Trophoblast cell (in vitro differentiated cells and primary cell): Measurements from ENCODE around the gene PBX1.

Experiments
- DNase-seq, 2 donors: peaks; one replicate each; pipeline ENCODE4 v3.0.0-alpha.2; 2016
- H2AFZ ChIP-seq: 2 replicates; pipeline ENCODE4 v1.6.1; 2013; ENCODE audit warnings: low read length, moderate library complexity, mild to moderate bottlenecking; ENCODE audit not compliant: insufficient read depth, poor library complexity
- H2AK5ac ChIP-seq: 2 replicates; pipeline ENCODE4 v1.6.1; 2013; ENCODE audit warnings: mild to moderate bottlenecking, low read length
- H2BK120ac ChIP-seq: 2 replicates; pipeline ENCODE4 v1.6.1; 2013; ENCODE audit warnings: low read length, mild to moderate bottlenecking, moderate library complexity; ENCODE audit not compliant: insufficient read depth, poor library complexity
- H2BK12ac ChIP-seq: 2 replicates; pipeline ENCODE4 v1.6.1; 2013; ENCODE audit warnings: mild to moderate bottlenecking, low read length, moderate library complexity
- H2BK5ac ChIP-seq: 2 replicates; pipeline ENCODE4 v1.6.1; 2013; ENCODE audit warnings: low read length, low read depth, moderate library complexity, mild to moderate bottlenecking; ENCODE audit not compliant: poor library complexity
- H3K14ac ChIP-seq: 2 replicates; pipeline ENCODE4 v1.6.1; 2013; ENCODE audit warnings: mild to moderate bottlenecking, low read length
- H3K18ac ChIP-seq: 2 replicates; pipeline ENCODE4 v1.6.1; 2013; ENCODE audit warnings: mild to moderate bottlenecking, low read length
- H3K23ac ChIP-seq: 2 replicates; pipeline ENCODE4 v1.6.1; 2013; ENCODE audit warnings: low read length
- H3K27ac ChIP-seq: 2 replicates; pipeline ENCODE4 v1.5.1; 2013; ENCODE audit warnings: low read depth, mild to moderate bottlenecking, inconsistent platforms, low read length, moderate library complexity
- H3K27me3 ChIP-seq: 2 replicates; pipeline ENCODE4 v1.6.1; 2013; ENCODE audit warnings: inconsistent platforms, mild to moderate bottlenecking, low read length, moderate library complexity; ENCODE audit not compliant: insufficient read depth
- H3K36me3 ChIP-seq, 2 experiments: 1 replicate in 1 of 2; 2 replicates in 1 of 2; pipeline ENCODE4 v1.6.1; 2013; ENCODE audit warnings: low read length in 2 of 2, mild to moderate bottlenecking in 2 of 2, moderate library complexity in 1 of 2; ENCODE audit not compliant: insufficient read depth in 2 of 2, control insufficient read depth in 1 of 2
- H3K4ac ChIP-seq: 2 replicates; pipeline ENCODE4 v1.6.1; 2013; ENCODE audit warnings: low read depth, mild to moderate bottlenecking, low read length, moderate library complexity
- H3K4me1 ChIP-seq, 2 experiments: 1 replicate in 1 of 2; 2 replicates in 1 of 2; pipeline ENCODE4 v1.6.1; 2013; ENCODE audit warnings: low read length in 2 of 2, mild to moderate bottlenecking in 2 of 2, moderate library complexity in 1 of 2; ENCODE audit not compliant: insufficient read depth in 2 of 2, control insufficient read depth in 1 of 2
- H3K4me2 ChIP-seq: 2 replicates; pipeline ENCODE4 v1.6.1; 2013; ENCODE audit warnings: inconsistent platforms, mild to moderate bottlenecking, low read length, moderate library complexity
- H3K4me3 ChIP-seq: 2 replicates; pipeline ENCODE4 v1.5.1; 2013; ENCODE audit warnings: mild to moderate bottlenecking, low read depth, low read length, inconsistent platforms
- H3K79me1 ChIP-seq: one replicate; pipeline ENCODE4 v1.6.1; 2013; ENCODE audit warnings: low read length
- H3K79me2 ChIP-seq: 2 replicates; pipeline ENCODE4 v1.6.1; 2013; ENCODE audit warnings: low read length, mild to moderate bottlenecking; ENCODE audit not compliant: control insufficient read depth, insufficient read depth, poor library complexity
- H3K9ac ChIP-seq: 2 replicates; pipeline ENCODE4 v1.6.1; 2013; ENCODE audit warnings: mild to moderate bottlenecking, low read length
- H3K9me3 ChIP-seq: 2 replicates; pipeline ENCODE4 v1.6.1; 2013; ENCODE audit warnings: low read depth, mild to moderate bottlenecking, control low read depth, inconsistent platforms, low read length; ENCODE audit not compliant: insufficient read depth
- H4K12ac ChIP-seq: 2 replicates; pipeline ENCODE4 v1.6.1; 2013; ENCODE audit warnings: low read depth, mild to moderate bottlenecking, low read length, moderate library complexity
- H4K8ac ChIP-seq: 2 replicates; pipeline ENCODE4 v1.6.1; 2013; ENCODE audit warnings: low read depth, mild to moderate bottlenecking, low read length, moderate library complexity
- H4K91ac ChIP-seq: one replicate; pipeline ENCODE4 v1.6.1; 2013; ENCODE audit warnings: low read depth, mild to moderate bottlenecking, low read length, moderate library complexity
- WGBS: extraction: QIAGEN DNeasy Blood & Tissue Kit; methylation state at CpG from one replicate; pipeline ENCODE4 v1.1.7; 2013; ENCODE audit warnings: missing lambda C conversion rate; ENCODE audit not compliant: insufficient read length, insufficient coverage; ENCODE audit errors: extremely low coverage; 5-methylcytosine and 5-hydroxymethylcytosine counted together

Gene PBX1

GRCh38 chr1:164841702-164842465 is 282.9 kb downstream of the PBX1 start:
- Histone ChIP-seq H2BK5ac (no peak overlapping the region), H3K4me1 (peaks cover 4 to 5% of the 10 kb centered on the region in 2 experiments), H2AK5ac (no peak overlapping the region), H2AFZ (no peak overlapping the region), H3K79me2 (no peaks in the 10 kb centered on the region), H3K4ac (no peak overlapping the region), H3K9me3 (no peaks in the 10 kb centered on the region), H3K23ac (no peak overlapping the region), H2BK120ac (no peak overlapping the region), H3K9ac (no peak overlapping the region), H3K4me2 (no peak overlapping the region), H3K4me3 (no peak overlapping the region), H3K27me3 (no peaks in the 10 kb centered on the region), H4K91ac (no peak overlapping the region), H3K18ac (no peak overlapping the region), H3K36me3 (peaks cover 2 to 22% of the 10 kb centered on the region in 2 experiments), H4K12ac (no peak overlapping the region), H2BK12ac (no peak overlapping the region), H3K79me1 (no peaks in the 10 kb centered on the region), H3K27ac (no peak overlapping the region), H4K8ac (no peak overlapping the region), H3K14ac (no peak overlapping the region)
- no CpG with 5 or more reads among the region's 14 CpGs for WGBS
- DNase-seq = no peak

DNA sequence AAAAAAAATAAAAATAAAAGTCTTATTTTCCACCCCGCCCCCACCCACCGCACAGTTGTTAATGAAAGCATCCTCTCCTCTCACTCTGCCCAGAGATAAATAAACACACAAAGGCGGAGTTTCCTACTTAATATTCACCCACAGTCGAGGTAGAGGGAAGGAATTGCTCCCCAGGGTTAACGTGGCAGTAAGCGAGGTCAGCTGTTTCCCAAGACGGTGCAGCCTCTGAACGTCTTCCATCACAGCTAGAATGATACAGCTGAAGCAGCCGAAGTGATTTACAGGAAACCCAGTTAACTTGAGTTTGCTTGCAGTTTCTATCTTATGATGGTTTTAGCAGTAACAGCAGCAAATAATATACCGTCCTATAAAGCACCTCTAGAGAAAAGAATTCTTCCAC is 283.9 kb downstream of the PBX1 start:
- Histone ChIP-seq H3K36me3 (peaks cover 4 to 29% of the 10 kb centered on the region in 2 experiments), H3K27ac (no peak overlapping the region), H2AFZ (no peak overlapping the region), H2BK120ac (no peak overlapping the region), H3K79me2 (no peaks in the 10 kb centered on the region), H3K4me3 (no peak overlapping the region), H4K91ac (no peak overlapping the region), H3K9me3 (no peaks in the 10 kb centered on the region), H3K18ac (no peak overlapping the region), H3K4ac (no peak overlapping the region), H3K27me3 (no peaks in the 10 kb centered on the region), H4K12ac (no peak overlapping the region), H4K8ac (no peak overlapping the region), H2AK5ac (no peak overlapping the region), H3K4me1 (peaks cover 4 to 5% of the 10 kb centered on the region in 2 experiments), H3K4me2 (peak overlapping the region; percentile 13), H3K23ac (no peak overlapping the region), H2BK12ac (no peak overlapping the region), H3K14ac (no peak overlapping the region), H3K9ac (peak overlapping the region; percentile 33), H3K79me1 (no peaks in the 10 kb centered on the region), H2BK5ac (no peak overlapping the region)
- DNase-seq = no peak
- WGBS = no CpG with 5 or more reads among the region's 10 CpGs

DNA sequence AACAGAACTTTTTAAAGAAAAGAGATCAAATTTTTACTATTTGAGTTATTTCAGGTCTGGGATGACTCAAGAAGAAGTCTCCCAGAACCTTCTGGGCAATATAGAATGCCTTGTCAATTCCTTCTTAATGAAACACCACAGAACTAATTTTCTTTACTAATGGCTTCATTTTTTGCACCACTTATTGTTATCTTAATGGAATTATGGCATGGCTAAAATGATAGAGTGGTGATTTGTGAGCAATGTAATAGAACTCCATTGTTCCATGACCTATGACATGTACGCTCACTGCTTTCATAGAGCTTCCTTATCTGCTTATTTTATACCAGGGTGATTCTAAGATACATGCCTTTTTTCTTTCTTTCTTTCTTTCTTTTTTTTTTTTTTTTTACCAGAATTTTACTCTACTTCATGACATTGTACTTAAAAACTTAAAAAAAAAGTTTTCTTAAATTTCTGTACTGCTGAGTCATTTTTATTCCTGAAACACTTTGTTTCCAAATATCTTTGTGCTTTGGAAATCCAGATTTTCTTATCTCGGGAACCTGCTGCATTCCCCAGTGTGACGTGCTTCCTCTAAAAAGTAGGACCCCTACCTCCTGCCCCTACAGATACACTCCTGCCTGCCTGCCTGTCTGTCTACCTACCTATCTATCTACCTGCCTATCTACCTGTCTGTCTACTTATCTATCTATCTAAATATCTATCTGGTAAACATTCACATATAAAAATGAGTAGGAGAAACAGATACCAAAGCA is 284.9 kb downstream of the PBX1 start:
- Histone ChIP-seq H3K18ac (no peak overlapping the region), H3K9ac (no peak overlapping the region), H2BK12ac (no peak overlapping the region), H2BK5ac (no peak overlapping the region), H2AK5ac (no peak overlapping the region), H3K27ac (no peak overlapping the region), H3K4ac (no peak overlapping the region), H2BK120ac (no peak overlapping the region), H2AFZ (no peak overlapping the region), H4K12ac (no peak overlapping the region), H4K8ac (no peak overlapping the region), H3K4me3 (no peak overlapping the region), H3K79me1 (no peaks in the 10 kb centered on the region), H3K14ac (no peak overlapping the region), H3K27me3 (no peaks in the 10 kb centered on the region), H3K23ac (no peak overlapping the region), H3K36me3 (peaks cover 4 to 28% of the 10 kb centered on the region in 2 experiments), H3K4me1 (peaks cover 4 to 5% of the 10 kb centered on the region in 2 experiments), H3K4me2 (no peak overlapping the region), H4K91ac (no peak overlapping the region), H3K9me3 (no peaks in the 10 kb centered on the region), H3K79me2 (no peaks in the 10 kb centered on the region)
- peak; percentile 61 to 85 for DNase-seq
- WGBS = no CpG with 5 or more reads among the region's 3 CpGs

GRCh38 chr1:164846731-164847691 is 288.0 kb downstream of the PBX1 start:
- Histone ChIP-seq H3K4ac (no peak overlapping the region), H3K23ac (no peak overlapping the region), H4K91ac (no peak overlapping the region), H4K8ac (no peak overlapping the region), H2AK5ac (no peak overlapping the region), H3K18ac (no peak overlapping the region), H3K27me3 (no peaks in the 10 kb centered on the region), H3K9ac (no peak overlapping the region), H2BK120ac (no peak overlapping the region), H2BK12ac (no peak overlapping the region), H3K27ac (no peak overlapping the region), H3K9me3 (no peaks in the 10 kb centered on the region), H3K4me2 (no peak overlapping the region), H3K79me2 (no peaks in the 10 kb centered on the region), H2AFZ (no peak overlapping the region), H3K4me1 (peaks cover 4 to 5% of the 10 kb centered on the region in 2 experiments), H3K4me3 (no peak overlapping the region), H4K12ac (no peak overlapping the region), H2BK5ac (no peak overlapping the region), H3K36me3 (peaks cover 4 to 26% of the 10 kb centered on the region in 2 experiments), H3K14ac (no peak overlapping the region), H3K79me1 (no peaks in the 10 kb centered on the region)
- DNase-seq = no peak
- no CpG with 5 or more reads among the region's 13 CpGs for WGBS
